Measurements from ENCODE around the gene PRKG1. TPM values are rescaled to one million over a fixed set of nuclear protein-coding genes. Genes with fewer than 3 reads are reported as not detected.

PRKG1 gene
- polyA plus RNA-seq, 3 donors, result not detected

DNA sequence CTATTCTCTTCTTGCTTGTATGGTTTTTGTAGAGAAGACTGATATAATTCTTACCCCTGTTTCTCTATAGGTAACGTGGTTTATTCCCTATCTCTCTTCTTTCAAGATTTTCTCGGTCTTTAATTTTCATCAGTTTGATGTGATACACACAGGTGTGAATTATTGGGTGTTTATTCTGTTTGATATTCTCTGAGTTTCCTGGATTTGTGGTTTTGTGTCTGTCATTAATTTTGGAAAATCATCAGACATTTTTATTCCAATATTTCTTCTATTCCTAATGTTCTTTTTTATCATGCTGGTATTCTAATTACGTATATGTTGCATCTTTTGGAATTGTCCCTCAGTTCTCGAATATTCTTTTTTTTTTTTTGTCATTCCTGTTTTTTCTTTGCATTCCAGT lies 850.1 kb downstream of the PRKG1 start:
- no peak overlapping the region for H3K4me3 Mint-ChIP-seq
- WGBS (ENCODE audit: insufficient coverage), result no CpG with 5 or more reads among the region's 4 CpGs
- TF ChIP-seq, protein P1, sequence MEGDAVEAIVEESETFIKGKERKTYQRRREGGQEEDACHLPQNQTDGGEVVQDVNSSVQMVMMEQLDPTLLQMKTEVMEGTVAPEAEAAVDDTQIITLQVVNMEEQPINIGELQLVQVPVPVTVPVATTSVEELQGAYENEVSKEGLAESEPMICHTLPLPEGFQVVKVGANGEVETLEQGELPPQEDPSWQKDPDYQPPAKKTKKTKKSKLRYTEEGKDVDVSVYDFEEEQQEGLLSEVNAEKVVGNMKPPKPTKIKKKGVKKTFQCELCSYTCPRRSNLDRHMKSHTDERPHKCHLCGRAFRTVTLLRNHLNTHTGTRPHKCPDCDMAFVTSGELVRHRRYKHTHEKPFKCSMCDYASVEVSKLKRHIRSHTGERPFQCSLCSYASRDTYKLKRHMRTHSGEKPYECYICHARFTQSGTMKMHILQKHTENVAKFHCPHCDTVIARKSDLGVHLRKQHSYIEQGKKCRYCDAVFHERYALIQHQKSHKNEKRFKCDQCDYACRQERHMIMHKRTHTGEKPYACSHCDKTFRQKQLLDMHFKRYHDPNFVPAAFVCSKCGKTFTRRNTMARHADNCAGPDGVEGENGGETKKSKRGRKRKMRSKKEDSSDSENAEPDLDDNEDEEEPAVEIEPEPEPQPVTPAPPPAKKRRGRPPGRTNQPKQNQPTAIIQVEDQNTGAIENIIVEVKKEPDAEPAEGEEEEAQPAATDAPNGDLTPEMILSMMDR (IDR thresholded peaks at IDR 0.05), result no peak

GRCh38 chr10:51926337-51926736 lies 852.0 kb downstream of the PRKG1 start:
- TF ChIP-seq, protein P1 (IDR thresholded peaks at IDR 0.05), result no peak
- Histone ChIP-seq H3K9ac (ENCODE audit: insufficient read depth, low read length, poor library complexity, severe bottlenecking) (no peak overlapping the region), H4K20me1 (ENCODE audit: insufficient read depth, low read length) (no peaks in the 10 kb centered on the region)

More for the DNA sequence above, 850.1 kb downstream of the PRKG1 start:
- Histone ChIP-seq H3K27ac (ENCODE audit: low read depth in 1 of 2, low read length in 2 of 2) (no peak overlapping the region), H3K27me3 (ENCODE audit: control insufficient read depth in 2 of 2, insufficient read depth in 2 of 2, low read length in 2 of 2) (no peaks in the 10 kb centered on the region), H3K79me2 (ENCODE audit: insufficient read depth, low read length) (no peaks in the 10 kb centered on the region), H3K36me3 (replicated peaks in 1 of 2; ENCODE audit: control insufficient read depth in 1 of 2, insufficient read depth in 2 of 2, low read length in 2 of 2) (no peaks in the 10 kb centered on the region), H3K4me3 (replicated peaks in 1 of 3; ENCODE audit: low read depth in 2 of 3, low read length in 3 of 3) (no peak overlapping the region), H3K4me1 (ENCODE audit: control insufficient read depth in 1 of 2, insufficient read depth in 2 of 2, low read length in 2 of 2) (no peaks in the 10 kb centered on the region), H3K4me2 (replicated peaks; ENCODE audit: extremely low read depth, low read length, poor library complexity, severe bottlenecking) (no peak overlapping the region), H3K9ac (ENCODE audit: insufficient read depth, low read length, poor library complexity, severe bottlenecking) (no peak overlapping the region), H2AFZ (ENCODE audit: insufficient read depth, low read depth, low read length, poor library complexity, severe bottlenecking) (no peak overlapping the region), H4K20me1 (ENCODE audit: insufficient read depth, low read length) (no peaks in the 10 kb centered on the region), H3K9me3 (replicated peaks in 1 of 2; ENCODE audit: control insufficient read depth in 1 of 2, insufficient read depth in 1 of 2, low read length in 2 of 2) (no peaks in the 10 kb centered on the region)
- H3K27me3 Mint-ChIP-seq (ENCODE audit: low read depth in 3 of 3), result no peaks in the 10 kb centered on the region
- no peaks in the 10 kb centered on the region for H3K4me1 Mint-ChIP-seq
- H3K9me3 Mint-ChIP-seq, result peaks cover 0 to 6% (median 2%) of the 10 kb centered on the region in 7 donors
- no peak for DNase-seq
- intact Hi-C loops (cut with micrococcal nuclease), result no loop called here
- no peak overlapping the region for H3K27ac Mint-ChIP-seq
- H3K36me3 Mint-ChIP-seq, result no peaks in the 10 kb centered on the region

More at GRCh38 chr10:51926337-51926736, 852.0 kb downstream of the PRKG1 start:
- Histone ChIP-seq H3K9me3 (replicated peaks in 1 of 2; ENCODE audit: control insufficient read depth in 1 of 2, insufficient read depth in 1 of 2, low read length in 2 of 2) (no peaks in the 10 kb centered on the region), H3K4me1 (ENCODE audit: control insufficient read depth in 1 of 2, insufficient read depth in 2 of 2, low read length in 2 of 2) (no peaks in the 10 kb centered on the region), H3K79me2 (ENCODE audit: insufficient read depth, low read length) (no peaks in the 10 kb centered on the region), H3K4me3 (replicated peaks in 1 of 3; ENCODE audit: low read depth in 2 of 3, low read length in 3 of 3) (no peak overlapping the region), H3K4me2 (replicated peaks; ENCODE audit: extremely low read depth, low read length, poor library complexity, severe bottlenecking) (no peak overlapping the region), H3K27me3 (ENCODE audit: control insufficient read depth in 2 of 2, insufficient read depth in 2 of 2, low read length in 2 of 2) (no peaks in the 10 kb centered on the region), H2AFZ (ENCODE audit: insufficient read depth, low read depth, low read length, poor library complexity, severe bottlenecking) (no peak overlapping the region), H3K27ac (ENCODE audit: low read depth in 1 of 2, low read length in 2 of 2) (no peak overlapping the region), H3K36me3 (replicated peaks in 1 of 2; ENCODE audit: control insufficient read depth in 1 of 2, insufficient read depth in 2 of 2, low read length in 2 of 2) (no peaks in the 10 kb centered on the region)
- Mint-ChIP-seq H3K27me3 (ENCODE audit: low read depth in 3 of 3) (no peaks in the 10 kb centered on the region), H3K4me3 (no peak overlapping the region), H3K4me1 (no peaks in the 10 kb centered on the region), H3K27ac (no peak overlapping the region), H3K9me3 (peaks cover 0 to 6% (median 2%) of the 10 kb centered on the region in 7 donors), H3K36me3 (no peaks in the 10 kb centered on the region)
- 87% methylated on average over 3 of the region's 5 CpGs for WGBS (ENCODE audit: insufficient coverage)
- intact Hi-C loops (cut with micrococcal nuclease), result no loop called here
- DNase-seq, result no peak
